ENCODE data around the gene ITGBL1. TPM values are rescaled to one million over a fixed set of nuclear protein-coding genes. Genes with fewer than 3 reads are reported as not detected.
"Not testable (repeated sequence)": the region's sequence is repeated elsewhere in the genome, so short reads cannot be mapped to it uniquely, and the experiment has no call there.

Gene ITGBL1
- total RNA-seq, 1 donor from 2014 or later, result 5.0 TPM

- no peak for DNase-seq
Observed at GRCh38 chr13:101512650-101513049, 60.2 kb downstream of the ITGBL1 start.

DNA sequence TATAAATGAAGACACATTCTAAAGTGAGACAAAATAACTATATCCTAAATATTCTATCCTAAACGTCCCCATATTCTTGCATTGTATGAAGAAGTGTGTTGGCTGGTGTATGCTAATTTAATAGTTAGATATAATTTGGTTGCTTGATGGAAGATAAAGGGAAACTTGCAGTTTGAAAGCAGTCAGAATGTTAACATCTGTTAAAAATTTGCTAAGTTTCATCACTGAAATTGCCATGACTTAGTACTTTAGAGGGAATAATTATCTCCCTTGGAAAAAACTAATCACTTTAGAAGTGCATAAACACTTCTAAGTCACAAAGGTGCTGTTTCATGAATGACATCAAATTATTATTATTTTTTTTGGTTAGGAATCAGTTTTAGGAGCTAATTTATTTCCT, 61.6 kb downstream of the ITGBL1 start:
- no peak for DNase-seq

DNA sequence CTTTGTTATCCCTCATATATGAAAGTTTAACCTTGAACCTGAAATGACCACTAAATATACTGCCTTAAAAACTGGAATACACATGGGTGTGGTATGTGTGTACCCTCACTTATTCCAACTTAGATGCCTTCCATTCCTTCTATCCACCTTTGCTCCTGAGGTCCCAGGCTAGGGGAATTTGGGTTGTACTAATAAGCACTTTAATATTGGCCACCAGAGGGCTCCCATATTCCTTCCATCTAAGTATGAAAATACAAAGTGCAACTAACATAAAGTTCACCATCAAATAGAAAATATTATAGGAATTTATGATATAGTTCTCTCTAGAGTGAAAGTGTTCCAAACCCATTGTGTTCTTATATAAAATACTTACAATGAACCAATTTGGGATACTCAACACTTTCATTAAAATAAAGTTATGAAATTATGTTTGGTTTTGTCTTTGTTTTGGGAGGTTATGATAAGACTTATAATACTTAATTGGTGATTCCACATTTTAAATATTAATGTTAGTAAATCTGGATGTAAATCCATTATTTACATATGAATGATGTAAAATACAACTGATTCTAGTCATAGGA, 62.3 kb downstream of the ITGBL1 start:
- DNase-seq, result peak; percentile 19

DNA sequence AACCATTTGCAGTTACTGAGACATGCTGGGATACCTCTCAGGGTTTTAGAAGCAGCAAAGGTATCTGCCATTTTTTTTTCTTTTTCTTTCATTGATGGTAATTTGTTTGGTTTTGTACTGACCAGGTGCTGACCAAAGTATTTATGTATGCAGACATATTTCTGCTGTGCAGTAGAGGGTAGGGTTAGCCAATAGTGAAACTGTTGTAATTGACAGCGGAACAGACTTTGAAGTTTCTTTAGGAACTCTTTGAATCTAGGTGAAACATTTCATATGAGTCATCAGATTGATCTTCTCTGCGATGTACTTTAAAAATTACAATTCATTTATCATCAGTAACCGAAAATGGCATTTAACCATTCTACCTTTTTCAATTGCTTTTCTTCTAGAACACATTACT, 63.0 kb downstream of the ITGBL1 start:
- no peak for DNase-seq

GRCh38 chr13:101516262-101516661, 63.8 kb downstream of the ITGBL1 start:
- no peak for DNase-seq

GRCh38 chr13:101520672-101521071, 68.2 kb downstream of the ITGBL1 start:
- no peak for DNase-seq

- DNase-seq, result no peak
Observed at GRCh38 chr13:101521371-101521770, 68.9 kb downstream of the ITGBL1 start.

DNA sequence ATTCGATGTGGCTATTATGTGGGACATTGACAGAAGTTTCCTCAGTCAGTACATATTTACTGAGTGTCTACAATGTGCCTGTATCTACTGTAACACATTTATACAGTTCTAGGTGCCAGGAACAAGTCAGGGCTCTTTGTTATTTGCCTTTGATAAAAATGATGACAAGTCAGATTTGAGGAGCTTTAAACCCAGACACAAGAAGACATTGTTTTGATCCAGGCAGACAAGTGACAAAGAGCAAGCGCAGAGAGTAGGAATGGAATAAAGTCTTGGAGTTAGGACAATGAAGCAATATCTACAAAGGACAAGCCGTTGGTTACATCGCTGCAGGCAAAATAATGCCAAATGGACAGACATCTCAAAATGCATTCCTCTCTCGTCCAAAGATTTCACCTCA, 70.1 kb downstream of the ITGBL1 start:
- no peak for DNase-seq

DNA sequence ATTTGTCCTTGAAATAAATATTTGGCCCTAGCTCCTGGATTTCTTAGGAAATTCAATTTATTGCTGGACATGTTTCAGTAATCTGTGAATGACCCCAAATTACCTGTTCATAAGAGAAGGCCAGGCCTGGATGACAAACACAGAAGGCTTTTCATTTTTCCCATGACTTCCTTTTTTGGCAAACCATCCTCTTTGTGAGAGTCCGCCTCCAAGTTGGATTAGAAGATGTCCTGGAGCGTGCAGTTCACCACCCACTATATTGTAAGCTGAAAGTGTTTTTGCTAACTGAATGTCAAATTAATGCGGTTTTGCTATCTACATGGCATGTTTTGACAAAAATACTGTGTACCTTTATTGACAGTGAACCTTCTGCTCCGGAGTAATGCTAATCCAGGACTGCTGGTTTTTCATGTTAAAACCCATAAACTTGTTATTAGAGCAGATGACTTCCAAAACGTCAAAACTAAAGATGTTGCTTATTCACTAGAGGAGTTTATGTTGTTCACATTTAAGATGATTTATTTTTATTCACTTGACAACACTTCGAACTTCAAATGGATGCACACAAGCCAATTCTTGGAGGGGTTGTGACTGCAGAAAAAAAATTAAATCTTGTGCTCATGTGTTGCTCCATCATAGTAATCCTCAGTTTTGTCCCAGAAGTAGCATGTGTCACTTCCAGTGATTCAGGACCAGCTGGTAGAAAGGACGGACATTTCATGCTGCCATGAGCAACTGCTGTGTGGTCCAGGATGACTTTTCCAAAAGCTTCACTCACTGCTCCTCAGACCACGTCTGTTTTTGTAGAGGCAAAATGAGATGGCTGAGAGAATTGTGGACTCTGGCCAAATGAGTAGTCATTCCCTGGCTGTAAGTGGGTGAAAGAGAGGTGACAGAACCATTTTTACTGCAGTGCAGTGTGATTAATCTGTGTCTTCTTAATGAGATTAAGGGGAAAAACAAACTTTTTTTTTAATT, 71.0 kb downstream of the ITGBL1 start:
- DNase-seq, result no peak

GRCh38 chr13:101527130-101527529, 74.7 kb downstream of the ITGBL1 start:
- no peak for DNase-seq

- DNase-seq, result no peak
Observed at GRCh38 chr13:101529422-101529821, 76.9 kb downstream of the ITGBL1 start.

- no peak for DNase-seq
Observed at GRCh38 chr13:101530293-101530692, 77.8 kb downstream of the ITGBL1 start.

- no peak for DNase-seq
Observed at GRCh38 chr13:101535192-101535746, 82.8 kb downstream of the ITGBL1 start.

GRCh38 chr13:101536079-101536478, 83.6 kb downstream of the ITGBL1 start:
- no peak for DNase-seq

DNA sequence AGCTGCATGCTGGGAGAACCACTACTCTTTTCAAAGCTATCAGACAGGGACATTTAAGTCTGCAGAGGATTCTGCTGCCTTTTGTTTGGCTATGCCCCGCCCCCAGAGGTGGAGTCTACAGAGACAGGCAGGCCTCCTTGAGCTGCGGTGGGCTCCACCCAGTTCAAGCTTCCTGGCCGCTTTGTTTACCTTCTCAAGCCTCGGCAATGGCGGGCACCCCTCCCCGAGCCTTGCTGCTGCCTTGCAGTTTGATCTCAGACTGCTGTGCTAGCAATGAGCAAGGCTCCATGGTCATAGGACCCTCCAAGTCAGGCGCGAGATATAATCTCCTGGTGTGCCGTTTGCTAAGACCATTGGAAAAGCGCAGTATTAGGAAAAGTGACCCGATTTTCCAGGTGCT, 92.1 kb downstream of the ITGBL1 start:
- not testable (repeated sequence) for DNase-seq

DNA sequence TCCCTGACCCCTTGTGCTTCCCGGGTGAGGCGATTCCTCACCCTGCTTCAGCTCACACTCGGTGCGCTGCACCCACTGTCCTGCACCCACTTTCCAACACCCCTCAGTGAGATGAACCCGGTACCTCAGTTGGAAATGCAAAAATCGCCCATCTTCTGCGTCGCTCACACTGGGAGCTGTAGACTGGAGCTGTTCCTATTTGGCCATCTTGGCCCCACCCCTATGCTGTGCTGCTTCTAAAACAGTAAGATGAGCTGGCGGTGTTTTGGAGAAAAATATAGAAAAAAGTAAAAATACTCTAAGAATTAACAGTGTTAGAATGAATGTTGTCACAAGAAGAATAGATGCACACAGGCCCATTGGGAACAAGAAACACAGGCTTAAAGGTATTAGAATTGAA, 92.5 kb downstream of the ITGBL1 start:
- no peak for DNase-seq

DNA sequence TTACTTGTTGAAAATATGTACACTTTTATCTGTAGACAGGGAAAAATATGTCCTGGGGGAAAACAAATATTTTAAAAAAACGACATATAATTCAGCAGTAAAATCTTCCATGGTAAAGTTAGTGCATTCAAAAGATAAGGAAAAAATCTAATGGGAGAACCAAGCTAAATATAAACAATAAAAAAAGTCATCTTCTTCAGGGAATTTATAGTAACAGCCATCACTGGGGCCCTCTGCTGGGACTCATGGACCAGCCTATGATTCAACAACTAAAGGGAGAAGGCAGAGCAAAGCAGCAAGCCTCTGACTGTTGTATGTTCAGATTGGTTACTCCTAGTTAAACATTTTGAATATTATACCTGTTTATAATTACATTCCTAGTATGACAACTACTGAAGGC, 93.0 kb downstream of the ITGBL1 start:
- no peak for DNase-seq

- DNase-seq, result no peak
Observed at GRCh38 chr13:101552286-101552685, 99.8 kb downstream of the ITGBL1 start.

DNA sequence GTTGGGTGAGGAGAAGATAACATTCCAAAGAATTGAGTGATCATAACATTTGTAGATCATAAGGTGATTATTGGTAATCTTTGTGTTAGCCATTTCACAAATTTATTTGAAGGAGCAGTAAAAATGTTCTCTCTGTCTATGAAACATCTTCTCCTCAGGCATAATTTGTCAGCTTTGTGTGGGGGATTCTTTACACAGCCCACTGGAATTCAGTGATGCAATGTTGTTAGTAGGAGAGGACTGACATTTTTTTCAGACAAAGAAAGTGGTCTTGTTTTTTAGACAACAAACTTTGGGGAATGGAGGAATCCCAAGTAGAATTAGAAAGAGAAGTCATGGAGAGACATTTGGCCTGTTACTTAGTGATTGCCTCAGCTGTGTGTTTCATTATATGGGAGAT, 100.3 kb downstream of the ITGBL1 start:
- DNase-seq, result no peak

DNA sequence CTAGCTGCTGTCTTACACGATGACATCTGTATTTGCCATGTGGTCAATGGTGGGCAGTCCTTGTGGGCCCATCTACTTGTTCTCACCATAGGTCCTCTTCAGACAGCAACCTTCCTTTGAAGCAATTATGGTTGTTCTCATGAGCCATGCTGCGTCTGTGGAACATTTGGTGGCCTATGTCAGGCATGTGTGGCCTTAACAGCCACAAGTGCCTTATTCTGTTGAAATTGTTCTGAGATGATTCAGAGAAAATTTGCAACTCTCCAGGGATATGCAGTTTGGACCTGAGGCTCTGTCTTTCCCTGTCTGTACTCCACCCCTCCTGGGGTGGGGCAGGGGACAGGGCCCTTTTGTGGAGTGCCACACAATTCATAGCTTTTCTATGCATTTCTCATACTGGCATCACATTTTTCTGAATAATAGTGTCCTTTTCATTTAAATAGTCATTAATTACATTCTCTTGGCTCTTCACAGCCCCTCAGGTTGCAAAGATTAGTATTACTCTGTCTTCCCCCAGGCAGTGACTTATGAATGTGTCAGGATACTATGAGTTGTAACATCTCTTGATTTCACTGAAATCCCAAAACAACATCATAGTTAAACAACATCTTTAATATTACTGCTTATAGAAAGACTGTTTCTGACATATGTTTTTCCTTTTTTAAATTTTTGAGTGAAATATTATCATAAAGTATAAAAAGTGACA, 102.1 kb downstream of the ITGBL1 start:
- DNase-seq, result no peak

DNA sequence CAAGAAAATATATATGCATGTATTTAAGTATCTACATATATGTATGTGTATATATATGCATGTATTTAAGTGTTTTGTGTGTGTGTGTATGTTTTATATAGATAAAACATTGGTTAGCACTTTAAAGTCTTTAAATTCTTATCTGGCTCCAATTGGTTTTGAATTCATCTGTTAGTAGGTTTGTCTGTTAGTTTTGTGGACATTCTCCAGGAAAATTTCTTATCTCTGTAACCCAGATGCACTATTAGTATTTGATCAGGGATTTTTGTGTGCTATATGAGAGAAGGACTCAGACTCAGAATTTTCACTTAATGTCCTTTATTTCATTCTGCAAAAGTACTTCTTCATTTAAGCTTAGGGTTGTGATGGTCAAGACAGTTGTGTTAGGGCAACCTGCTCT, 103.1 kb downstream of the ITGBL1 start:
- no peak for DNase-seq

DNA sequence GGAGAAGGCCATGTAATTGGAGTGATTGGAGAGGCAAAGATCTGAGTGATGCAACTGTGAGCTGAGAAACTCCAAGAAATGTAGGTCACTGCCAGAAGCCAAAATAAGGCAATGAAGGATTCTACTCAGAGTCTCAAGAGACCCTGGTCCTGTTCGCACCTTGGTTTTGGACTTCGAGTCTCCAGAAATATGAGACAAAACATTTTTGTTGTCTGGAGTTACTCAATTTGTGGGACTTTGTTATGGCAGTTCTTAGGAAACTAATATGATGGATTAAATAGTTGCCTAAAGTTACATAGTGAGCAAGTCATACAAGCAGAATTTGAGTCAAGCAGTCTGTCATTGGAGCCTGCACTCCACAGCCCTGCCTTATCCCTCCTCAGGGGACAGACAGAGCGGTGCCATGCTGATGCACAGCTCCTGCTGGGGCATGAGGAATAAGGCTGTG, 104.2 kb downstream of the ITGBL1 start:
- DNase-seq, result no peak

- no peak for DNase-seq
Observed at GRCh38 chr13:101565317-101565716, 112.8 kb downstream of the ITGBL1 start.
